ENCODE data around the gene ZNF441. TPM values are rescaled to one million over a fixed set of nuclear protein-coding genes. Genes with fewer than 3 reads are reported as not detected.
A peak's percentile ranks its signal among the peaks of the same experiment; 100 is the strongest.

Gene ZNF441
- total RNA-seq (1 to 10 TPM; 2.6 to 4.1 TPM), total RNA-seq (2.8 to 95.6 (median 20.4) reads per million in 172 experiments)
- polyA plus RNA-seq (2013, experiment 1 of 2) = 7.2 TPM
- 5.8 TPM for polyA plus RNA-seq (2013, experiment 2 of 2)

DNA sequence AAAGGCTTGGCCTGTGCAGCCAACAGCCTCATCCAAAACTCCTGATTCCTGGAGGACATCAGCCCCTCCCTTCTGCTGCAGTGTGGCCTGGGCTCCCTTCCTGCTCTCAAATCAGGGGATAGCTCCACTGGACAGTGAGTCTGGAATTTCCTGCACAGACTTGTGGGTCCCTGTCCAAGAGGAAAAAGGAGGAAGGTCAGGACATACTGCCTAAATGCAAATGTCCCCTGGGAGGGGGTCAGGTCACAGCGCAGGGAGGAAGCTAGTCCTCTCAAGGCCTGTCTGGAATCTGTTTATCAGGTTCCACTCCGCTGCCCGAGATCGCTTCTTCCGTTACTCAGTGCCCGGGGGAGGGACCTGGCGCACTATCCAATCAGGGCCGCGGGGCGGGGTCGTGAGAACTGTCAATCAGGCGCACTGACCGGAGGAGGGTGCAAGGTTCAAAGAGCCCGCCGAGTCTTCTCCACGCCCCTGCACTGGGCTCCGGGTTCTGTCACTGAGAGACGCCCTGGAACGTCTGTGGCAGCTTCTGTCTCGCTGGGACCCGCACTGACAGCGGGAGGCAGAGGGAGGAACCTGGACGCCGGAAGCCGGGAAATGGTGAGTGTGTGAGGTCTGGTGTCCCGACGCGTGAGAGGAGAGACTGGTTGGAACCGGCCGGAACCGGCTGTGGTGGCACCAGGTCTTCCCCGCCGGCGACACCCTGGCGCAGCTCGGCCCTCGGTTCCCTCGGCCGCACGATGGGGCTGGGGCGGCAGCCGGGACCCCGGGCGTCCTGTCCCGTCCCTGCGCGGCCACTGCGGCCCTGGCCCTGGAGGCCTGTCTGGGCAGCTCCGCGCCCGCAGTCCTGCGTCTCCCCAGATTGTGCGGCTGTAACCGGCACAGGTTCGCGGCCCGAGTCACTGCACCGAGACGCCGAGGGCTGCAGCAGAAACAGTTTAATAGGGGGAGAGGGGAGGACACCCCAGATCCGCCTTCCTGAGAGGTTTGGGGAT is at the start of gene ZNF441:
Gene ZNF441 (plus strand): TSS at position 404 of the 995 bp plus-strand sequence. CDS start 194 bp downstream, at position 598.
- Mint-ChIP-seq H3K4me3 (peak within 1 kb of the TSS; percentile 98), H3K27ac (peak within 1 kb of the TSS; percentile 88), H3K9me3 (peaks cover 20% of the 10 kb centered on the region), H3K36me3 (ENCODE audit: low read depth) (peaks cover 52% of the 10 kb centered on the region), H3K27me3 (peaks cover 15% of the 10 kb centered on the region), H3K4me1 (ENCODE audit: low read depth) (peaks cover 23% of the 10 kb centered on the region)
- H3K9me3 ChIP-seq (ENCODE audit: control insufficient read depth in 1 of 2, insufficient read depth in 1 of 2, low read length in 2 of 2) = peaks cover 9 to 18% of the 10 kb centered on the region in 2 experiments
- H3K27me3 ChIP-seq (ENCODE audit: control insufficient read depth in 1 of 2, insufficient read depth in 2 of 2, low read length in 2 of 2) = no peaks in the 10 kb centered on the region
- TF ChIP-seq, protein P1, sequence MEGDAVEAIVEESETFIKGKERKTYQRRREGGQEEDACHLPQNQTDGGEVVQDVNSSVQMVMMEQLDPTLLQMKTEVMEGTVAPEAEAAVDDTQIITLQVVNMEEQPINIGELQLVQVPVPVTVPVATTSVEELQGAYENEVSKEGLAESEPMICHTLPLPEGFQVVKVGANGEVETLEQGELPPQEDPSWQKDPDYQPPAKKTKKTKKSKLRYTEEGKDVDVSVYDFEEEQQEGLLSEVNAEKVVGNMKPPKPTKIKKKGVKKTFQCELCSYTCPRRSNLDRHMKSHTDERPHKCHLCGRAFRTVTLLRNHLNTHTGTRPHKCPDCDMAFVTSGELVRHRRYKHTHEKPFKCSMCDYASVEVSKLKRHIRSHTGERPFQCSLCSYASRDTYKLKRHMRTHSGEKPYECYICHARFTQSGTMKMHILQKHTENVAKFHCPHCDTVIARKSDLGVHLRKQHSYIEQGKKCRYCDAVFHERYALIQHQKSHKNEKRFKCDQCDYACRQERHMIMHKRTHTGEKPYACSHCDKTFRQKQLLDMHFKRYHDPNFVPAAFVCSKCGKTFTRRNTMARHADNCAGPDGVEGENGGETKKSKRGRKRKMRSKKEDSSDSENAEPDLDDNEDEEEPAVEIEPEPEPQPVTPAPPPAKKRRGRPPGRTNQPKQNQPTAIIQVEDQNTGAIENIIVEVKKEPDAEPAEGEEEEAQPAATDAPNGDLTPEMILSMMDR (IDR thresholded peaks at IDR 0.05) = no peak
- DNase-seq = peak; percentile 80 to 95 (median 90)
- ChIA-PET POLR2A (interaction anchor here (0.8 to 1.6 kb wide), 6 partner anchors 21 to 158 kb away, joined by 3 to 9 read pairs (median 5); partner anchors contain the start of genes ZNF491, ZNF700 and ZNF823), CTCF (interaction anchor here (0.6 to 1.7 kb wide), 2 partner anchors 27 to 293 kb away, joined by 3 to 5 read pairs; no protein-coding TSS in a partner anchor)
- H3K27ac ChIP-seq (ENCODE audit: low read depth in 1 of 2, low read length in 2 of 2) = peak within 1 kb of the TSS; percentile 63 to 65
- H3K36me3 ChIP-seq (ENCODE audit: insufficient read depth, low read length) = no peaks in the 10 kb centered on the region
- H3K4me1 ChIP-seq (ENCODE audit: insufficient read depth, low read length) = peaks cover 23% of the 10 kb centered on the region
- intact Hi-C loops (cut with DNase I, micrococcal nuclease) = no loop called here
- peak within 1 kb of the TSS; percentile 70 for H3K4me3 ChIP-seq (ENCODE audit: low read length)
- peak; percentile 93 for ATAC-seq (ENCODE audit: poor library complexity)

DNA sequence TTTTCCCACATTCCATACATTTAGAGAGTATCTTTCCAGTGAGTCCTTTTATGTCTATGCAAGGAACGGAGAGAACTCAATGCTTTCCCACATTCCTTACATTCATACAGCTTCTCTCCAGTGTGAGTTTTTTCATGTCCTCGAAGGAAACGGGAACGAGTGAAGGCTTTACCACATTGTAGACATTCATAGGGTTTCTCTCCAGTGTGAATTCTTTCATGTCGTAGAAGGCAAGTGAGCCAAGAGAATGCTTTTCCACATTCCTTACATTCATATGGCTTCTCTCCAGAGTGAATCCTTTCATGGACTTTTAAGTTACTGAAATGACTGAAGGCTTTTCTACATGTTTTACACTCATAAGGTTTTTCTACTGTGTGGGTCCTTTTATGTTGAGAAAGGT is 45.1 kb upstream of the ZNF441 start:
- TF ChIP-seq, protein P1 (IDR thresholded peaks at IDR 0.05) = no peak
- CTCF ChIA-PET = no interaction called here
- no peak overlapping the region for H3K27ac Mint-ChIP-seq
- Histone ChIP-seq H3K27me3 (ENCODE audit: control insufficient read depth in 1 of 2, insufficient read depth in 2 of 2, low read length in 2 of 2) (no peaks in the 10 kb centered on the region), H3K4me1 (ENCODE audit: insufficient read depth, low read length) (no peaks in the 10 kb centered on the region), H3K36me3 (ENCODE audit: insufficient read depth, low read length) (peaks cover 31% of the 10 kb centered on the region), H3K4me3 (ENCODE audit: low read length) (no peak overlapping the region), H3K27ac (ENCODE audit: low read depth in 1 of 2, low read length in 2 of 2) (no peak overlapping the region), H3K9me3 (ENCODE audit: control insufficient read depth in 1 of 2, insufficient read depth in 1 of 2, low read length in 2 of 2) (peaks cover 39 to 54% of the 10 kb centered on the region in 2 experiments)
- peaks cover 16% of the 10 kb centered on the region for H3K9me3 Mint-ChIP-seq
- no peaks in the 10 kb centered on the region for H3K27me3 Mint-ChIP-seq
- no peak for DNase-seq
- intact Hi-C loops (cut with DNase I, micrococcal nuclease) = no loop called here
- peaks cover 73% of the 10 kb centered on the region for H3K36me3 Mint-ChIP-seq (ENCODE audit: low read depth)
- POLR2A ChIA-PET = no interaction called here
- H3K4me1 Mint-ChIP-seq (ENCODE audit: low read depth) = no peaks in the 10 kb centered on the region
- ATAC-seq (ENCODE audit: poor library complexity) = no peak
- H3K4me3 Mint-ChIP-seq = no peak overlapping the region

- H3K27ac Mint-ChIP-seq = no peak overlapping the region
- peaks cover 31% of the 10 kb centered on the region for H3K36me3 ChIP-seq (ENCODE audit: insufficient read depth, low read length)
- no peaks in the 10 kb centered on the region for H3K27me3 ChIP-seq (ENCODE audit: control insufficient read depth in 1 of 2, insufficient read depth in 2 of 2, low read length in 2 of 2)
- H3K4me3 ChIP-seq (ENCODE audit: low read length) = no peak overlapping the region
- ChIA-PET CTCF (no interaction called here), POLR2A (no interaction called here)
- H3K4me3 Mint-ChIP-seq = no peak overlapping the region
- intact Hi-C loops (cut with DNase I, micrococcal nuclease) = no loop called here
- peaks cover 79% of the 10 kb centered on the region for H3K36me3 Mint-ChIP-seq (ENCODE audit: low read depth)
- TF ChIP-seq, protein P1 (IDR thresholded peaks at IDR 0.05) = no peak
- H3K4me1 ChIP-seq (ENCODE audit: insufficient read depth, low read length) = no peaks in the 10 kb centered on the region
- peaks cover 14% of the 10 kb centered on the region for H3K9me3 Mint-ChIP-seq
- no peaks in the 10 kb centered on the region for H3K4me1 Mint-ChIP-seq (ENCODE audit: low read depth)
- DNase-seq = no peak
- peaks cover 38 to 54% of the 10 kb centered on the region in 2 experiments for H3K9me3 ChIP-seq (ENCODE audit: control insufficient read depth in 1 of 2, insufficient read depth in 1 of 2, low read length in 2 of 2)
- no peak overlapping the region for H3K27ac ChIP-seq (ENCODE audit: low read depth in 1 of 2, low read length in 2 of 2)
- H3K27me3 Mint-ChIP-seq = no peaks in the 10 kb centered on the region
- ATAC-seq (ENCODE audit: poor library complexity) = no peak
These were observed 44.4 kb upstream of the ZNF441 start for GRCh38 chr19:11722414-11722813.

All from CD4-positive, alpha-beta T cell (primary cell).